A172 (cell line): ENCODE data around the gene PRKD3. TPM values are rescaled to one million over a fixed set of nuclear protein-coding genes. Genes with fewer than 3 reads are reported as not detected.
A peak's percentile ranks its signal among the peaks of the same experiment; 100 is the strongest.

Experiments
- DNase-seq: peaks from one replicate; pipeline ENCODE4 v3.0.0-alpha.2; 2015; ENCODE audit warnings: low spot score
- total RNA-seq: library from RNA; depleted of rRNA; stranded (reverse); fragments of >200 nt; shearing (Covaris generic); gene quantifications from 2 replicates; pipeline ENCODE4 v1.2.3, GENCODE V29; 2014

The PRKD3 gene
- total RNA-seq, 1 experiment from 2014 or later = 59.8 TPM

- DNase-seq = peak; percentile 18
Measured at GRCh38 chr2:37343537-37344434, 19.2 kb upstream of the PRKD3 start.

- DNase-seq = no peak
Measured at GRCh38 chr2:37342591-37343220, 18.1 kb upstream of the PRKD3 start.

GRCh38 chr2:37340637-37341036 is 16.0 kb upstream of the PRKD3 start:
- DNase-seq = no peak

- DNase-seq = no peak
Measured at GRCh38 chr2:37338933-37339332, 14.3 kb upstream of the PRKD3 start.

GRCh38 chr2:37337620-37338280 is 13.1 kb upstream of the PRKD3 start:
- DNase-seq = no peak

GRCh38 chr2:37335604-37336003 is 11.0 kb upstream of the PRKD3 start:
- DNase-seq = no peak

DNA sequence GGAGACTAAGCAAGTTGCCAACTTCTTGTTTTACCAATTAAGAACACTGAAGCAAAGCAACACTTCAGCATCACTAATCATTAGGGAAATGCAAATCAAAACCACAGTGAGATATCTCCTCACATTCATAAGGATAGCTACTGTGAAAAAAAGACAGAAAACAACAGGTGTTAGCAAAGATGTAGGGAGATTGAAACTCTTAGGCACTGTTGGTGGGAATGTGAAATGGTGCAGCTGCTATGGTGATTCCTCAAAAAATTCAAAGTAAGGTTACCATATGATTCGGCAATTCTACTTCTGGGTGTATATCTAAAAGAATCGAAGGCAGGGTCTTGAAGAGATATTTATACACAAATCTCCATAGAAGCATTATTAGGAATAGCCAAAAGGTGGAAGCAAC is 8.6 kb upstream of the PRKD3 start:
- no peak for DNase-seq

DNA sequence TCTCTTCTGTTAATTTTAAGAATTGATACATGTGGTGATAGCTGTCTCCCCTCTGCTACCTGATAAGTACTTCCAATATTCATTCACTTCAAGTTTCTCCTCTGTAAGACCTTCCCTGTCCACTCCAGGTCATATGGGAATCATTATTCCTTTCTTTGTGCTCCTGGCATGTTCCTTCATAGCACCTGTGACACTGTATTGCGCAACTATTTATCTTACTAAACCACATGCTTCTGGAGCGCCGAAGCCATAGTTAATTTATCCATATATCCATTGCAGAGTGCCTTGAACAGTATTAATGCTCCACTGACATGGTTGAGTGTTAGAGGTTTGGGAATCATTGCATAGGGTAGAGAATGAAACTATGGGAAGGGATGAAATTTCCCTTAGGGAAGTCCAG is 7.9 kb upstream of the PRKD3 start:
- DNase-seq = no peak

GRCh38 chr2:37330681-37331080 is 6.0 kb upstream of the PRKD3 start:
- no peak for DNase-seq

DNA sequence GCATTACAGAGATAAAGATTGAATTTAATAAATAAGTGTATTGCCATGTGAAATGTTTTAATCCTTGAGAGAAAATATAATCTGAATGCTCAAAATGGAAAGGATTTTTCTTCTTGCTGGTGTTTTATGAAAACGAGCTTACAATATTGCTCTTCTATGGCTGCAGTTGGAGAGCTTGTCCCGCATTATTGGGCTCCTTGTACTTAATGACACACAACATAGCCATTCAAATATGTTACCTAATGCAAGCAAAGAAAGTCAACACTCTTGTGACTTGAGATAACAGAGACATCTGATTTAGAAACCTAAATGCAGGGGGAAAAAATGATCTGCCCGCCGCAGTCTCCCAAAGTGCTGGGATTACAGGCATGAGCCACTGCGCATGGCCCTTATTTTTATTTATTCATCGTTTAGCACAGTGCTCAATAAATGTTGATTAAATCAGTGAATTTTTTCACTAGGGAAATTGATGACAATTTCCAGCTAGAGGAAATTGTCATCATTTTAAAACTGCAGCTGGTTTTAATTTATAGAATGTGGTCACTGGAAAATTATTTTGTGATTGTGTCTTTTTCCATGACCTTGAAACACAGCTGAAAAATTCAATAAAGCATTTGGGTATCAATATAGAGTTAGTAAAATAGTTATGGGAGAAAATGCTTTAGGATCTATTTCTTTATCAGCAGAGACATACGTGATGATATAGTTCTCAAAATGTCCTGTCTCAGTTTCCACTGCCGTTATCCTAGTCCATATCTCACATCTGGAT is 2.4 kb upstream of the PRKD3 start:
- DNase-seq = no peak

- peak; percentile 71 for DNase-seq
Measured at GRCh38 chr2:37326285-37326684, 1.7 kb upstream of the PRKD3 start.

DNA sequence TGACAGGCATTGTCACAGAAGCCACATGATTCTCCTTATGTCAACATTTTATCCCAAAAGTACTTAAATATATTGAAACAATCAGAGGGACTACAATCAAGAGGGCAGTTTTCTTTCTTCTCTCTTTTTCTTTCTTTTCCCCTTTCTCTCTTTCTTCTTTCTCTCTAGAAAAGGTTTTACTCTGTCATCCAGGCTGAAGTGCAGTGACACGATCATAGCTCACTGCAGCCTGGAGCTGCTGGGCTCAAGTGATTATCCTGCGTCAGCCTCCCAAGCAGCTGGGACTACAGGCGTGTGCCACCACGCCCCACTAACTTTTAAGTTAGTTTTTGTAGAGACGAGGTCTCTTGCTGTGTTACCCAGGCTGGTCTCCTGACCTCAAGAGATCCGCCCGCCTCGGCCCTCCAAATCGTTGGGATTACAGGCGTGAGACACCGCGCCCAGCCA is 1.0 kb upstream of the PRKD3 start:
- DNase-seq = no peak

DNA sequence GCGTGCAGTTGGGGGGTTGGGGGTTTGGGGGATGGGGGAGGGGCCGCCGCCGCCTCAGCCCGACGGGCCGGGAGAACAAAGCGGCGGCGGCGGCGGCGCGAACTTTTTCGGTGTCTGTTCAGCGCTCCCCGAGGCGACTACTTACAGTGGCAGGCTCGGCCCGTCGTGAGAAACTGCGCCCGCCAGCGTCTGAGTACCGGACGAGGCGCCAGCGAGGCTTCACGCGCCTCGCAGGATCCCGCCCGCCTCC is 172 bp downstream of the PRKD3 start:
- DNase-seq = no peak

DNA sequence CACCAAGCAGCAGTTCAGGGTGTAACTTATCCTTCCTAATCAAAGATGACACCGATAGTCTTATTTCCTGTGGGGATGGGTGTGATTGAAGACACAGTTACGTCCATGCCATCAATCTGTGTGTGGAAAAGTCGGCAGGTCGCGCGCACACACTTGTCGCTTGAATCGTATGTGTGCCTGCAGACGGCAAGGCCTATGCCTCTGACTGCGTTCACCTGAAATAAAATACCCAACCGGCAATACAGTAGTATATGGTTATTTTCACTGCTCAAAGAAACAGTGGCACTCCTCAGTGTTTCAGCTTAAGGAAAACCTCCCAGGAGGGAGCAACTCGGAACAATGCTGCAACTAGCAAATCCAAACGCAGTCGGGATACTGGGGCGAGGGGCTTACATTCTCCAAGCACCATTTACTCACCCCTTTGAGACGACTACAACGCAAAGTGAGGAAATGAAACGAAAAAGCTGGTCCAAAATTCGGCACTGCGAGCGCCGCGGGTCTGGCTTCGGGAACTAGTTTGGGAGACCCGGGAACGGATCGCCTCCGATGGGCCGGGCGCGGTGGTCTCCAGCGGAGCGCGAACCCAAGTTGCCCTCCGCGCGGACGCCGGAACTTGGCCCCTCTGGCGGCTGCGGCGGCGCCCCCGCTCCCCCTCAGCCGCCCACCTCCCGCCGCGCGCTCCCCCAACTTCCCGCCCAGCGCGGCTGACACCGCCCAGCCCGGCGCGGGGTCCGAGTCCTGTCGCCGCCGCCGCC is 675 bp downstream of the PRKD3 start:
- peak; percentile 49 for DNase-seq

- DNase-seq = no peak
Measured at GRCh38 chr2:37323176-37323780, 1.4 kb downstream of the PRKD3 start.

GRCh38 chr2:37322368-37322767 is 2.3 kb downstream of the PRKD3 start:
- no peak for DNase-seq

DNA sequence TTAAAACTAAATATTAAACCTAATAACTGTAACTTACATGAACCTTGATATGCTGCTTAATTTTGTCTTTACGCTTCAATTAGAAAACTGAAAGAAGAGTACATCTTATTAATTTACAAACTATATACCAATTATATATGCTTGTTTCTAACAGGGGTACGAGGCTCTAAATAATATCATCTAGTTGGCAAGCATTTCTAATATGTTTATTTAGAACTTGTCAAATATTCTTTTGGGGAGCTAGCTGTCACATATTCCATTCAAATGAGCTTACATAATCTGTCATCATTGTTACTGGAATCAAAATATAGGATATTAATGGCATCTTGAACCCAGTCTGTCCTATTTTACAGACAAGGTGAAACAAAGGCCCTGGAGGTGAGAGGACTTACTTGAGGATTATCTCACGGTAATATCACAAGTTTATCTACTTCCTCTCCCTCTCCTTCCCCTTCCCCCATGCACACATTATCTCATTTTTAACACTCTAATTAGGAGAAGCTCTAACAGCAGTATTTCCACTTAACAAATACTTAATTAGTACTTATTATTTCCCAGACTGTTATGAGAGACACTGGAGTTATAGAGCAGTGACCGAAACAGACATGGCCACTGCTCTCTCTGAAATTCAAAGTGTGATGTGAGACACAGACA is 3.5 kb downstream of the PRKD3 start:
- DNase-seq = no peak

- DNase-seq = no peak
Measured at GRCh38 chr2:37319754-37320609, 4.7 kb downstream of the PRKD3 start.

- no peak for DNase-seq
Measured at GRCh38 chr2:37318401-37318800, 6.2 kb downstream of the PRKD3 start.

GRCh38 chr2:37317746-37318145 is 6.9 kb downstream of the PRKD3 start:
- DNase-seq = no peak
